HEK293T (cell line): ENCODE measurements around the gene PALLD.

ENCODE experiments used
- CTCF ChIA-PET: fragments of 350-600 bp; formaldehyde crosslinking; extraction: SDS; loops from one replicate; lab custom pipeline; 2021; ENCODE audit warnings: antibody characterized with exemption, inconsistent platforms; lab: Yijun Ruan, JAX
- POLR2A ChIA-PET: fragments of 350-600 bp; formaldehyde crosslinking; extraction: SDS; loops from one replicate; lab custom pipeline; 2020; ENCODE audit warnings: antibody characterized with exemption, inconsistent platforms; lab: Yijun Ruan, JAX
- DNase-seq: peaks from one replicate; pipeline ENCODE4 v3.0.0; 2012; ENCODE audit warnings: mixed read lengths; ENCODE audit errors: extremely low spot score
- ARNT ChIP-seq: fragments of 450-650 bp; IDR thresholded peaks from 2 replicates; pipeline ENCODE4 v1.6.1; 2017; ENCODE audit warnings: mild to moderate bottlenecking
- BHLHE40 ChIP-seq: fragments of 450-650 bp; IDR thresholded peaks from 2 replicates; pipeline ENCODE4 v1.6.1; 2016; ENCODE audit warnings: mild to moderate bottlenecking, moderate library complexity, borderline replicate concordance
- CTBP1 ChIP-seq: fragments of 450-650 bp; IDR thresholded peaks from 2 replicates; pipeline ENCODE4 v1.6.1; 2016; ENCODE audit warnings: borderline replicate concordance
- ELF4 ChIP-seq: fragments of 450-650 bp; IDR thresholded peaks from 2 replicates; pipeline ENCODE4 v1.6.1; 2017; ENCODE audit warnings: antibody characterized with exemption
- FOXA1 ChIP-seq: fragments of 450-650 bp; IDR thresholded peaks from 2 replicates; pipeline ENCODE4 v1.6.1; 2016; ENCODE audit warnings: mild to moderate bottlenecking
- FOXK2 ChIP-seq: fragments of 450-650 bp; IDR thresholded peaks from 2 replicates; pipeline ENCODE4 v1.6.1; 2016; ENCODE audit warnings: mild to moderate bottlenecking
- FOXM1 ChIP-seq: fragments of 450-650 bp; IDR thresholded peaks from 2 replicates; pipeline ENCODE4 v1.6.1; 2017; ENCODE audit warnings: mild to moderate bottlenecking, borderline replicate concordance
- HDGF ChIP-seq: fragments of 450-650 bp; IDR thresholded peaks from 2 replicates; pipeline ENCODE4 v1.6.1; 2017; ENCODE audit warnings: antibody characterized with exemption, borderline replicate concordance
- L3MBTL2 ChIP-seq: fragments of 450-650 bp; conservative IDR thresholded peaks from 2 replicates; pipeline ENCODE4 v1.6.1; 2016; ENCODE audit warnings: mild to moderate bottlenecking
- LEF1 ChIP-seq: fragments of 450-650 bp; IDR thresholded peaks from 2 replicates; pipeline ENCODE4 v1.6.1; 2017; ENCODE audit warnings: mild to moderate bottlenecking, borderline replicate concordance
- NFRKB ChIP-seq: fragments of 450-650 bp; IDR thresholded peaks from 2 replicates; pipeline ENCODE4 v1.6.1; 2016; ENCODE audit warnings: mild to moderate bottlenecking, moderate library complexity
- PKNOX1 ChIP-seq: fragments of 450-650 bp; IDR thresholded peaks from 2 replicates; pipeline ENCODE4 v1.6.1; 2016
- SP1 ChIP-seq: fragments of 450-650 bp; IDR thresholded peaks from 2 replicates; pipeline ENCODE4 v1.6.1; 2017
- SUZ12 ChIP-seq: fragments of 450-650 bp; IDR thresholded peaks from 2 replicates; pipeline ENCODE4 v1.6.1; 2016; ENCODE audit warnings: mild to moderate bottlenecking
- TARDBP ChIP-seq: fragments of 450-650 bp; IDR thresholded peaks from 2 replicates; pipeline ENCODE4 v1.6.1; 2016
- ZNF384 ChIP-seq: fragments of 450-650 bp; IDR thresholded peaks from 2 replicates; pipeline ENCODE4 v1.6.1; 2016

PALLD gene

GRCh38 chr4:168914095-168914494 is 417.2 kb downstream of the PALLD start:
- TF ChIP-seq FOXA1, result no peak
- no peak for DNase-seq
- POLR2A ChIA-PET, result no interaction called here
- CTCF ChIA-PET, result no interaction called here

- ChIA-PET POLR2A (no interaction called here), CTCF (interaction anchor here (0.6 to 0.7 kb wide), 4 partner anchors 15 to 206 kb away, joined by 3 to 6 read pairs (median 3); no protein-coding TSS in a partner anchor)
- no peak for TF ChIP-seq SP1
- TF ChIP-seq FOXM1, result no peak
- DNase-seq, result peak; percentile 23
These were observed 420.4 kb downstream of the PALLD start for GRCh38 chr4:168917138-168917779.

- CTCF ChIA-PET, result interaction anchor here (0.6 to 1.1 kb wide), 5 partner anchors 21 to 406 kb away, joined by 3 to 4 read pairs (median 4); no protein-coding TSS in a partner anchor
- POLR2A ChIA-PET, result interaction anchor here (0.8 kb wide), 1 partner anchor 90 kb away, joined by 3 read pairs; the partner anchor contains the start of gene CBR4
These were observed 423.0 kb downstream of the PALLD start for GRCh38 chr4:168919706-168920324.

GRCh38 chr4:168920441-168921065 is 423.7 kb downstream of the PALLD start:
- ChIA-PET POLR2A (interaction anchor here (0.8 kb wide), 1 partner anchor 90 kb away, joined by 3 read pairs; the partner anchor contains the start of gene CBR4), CTCF (interaction anchor here (1.1 to 3.8 kb wide), 5 partner anchors 272 to 736 kb away, joined by 3 to 39 read pairs (median 4); no protein-coding TSS in a partner anchor)
- DNase-seq, result no peak
- TF ChIP-seq FOXK2 (no peak), HDGF (no peak), TARDBP (no peak), SP1 (no peak), FOXM1 (no peak), FOXA1 (no peak), BHLHE40 (no peak), L3MBTL2 (no peak), PKNOX1 (no peak), ZNF384 (no peak), ELF4 (no peak), SUZ12 (no peak)

More at GRCh38 chr4:168919706-168920324, 423.0 kb downstream of the PALLD start:
- DNase-seq, result no peak
- TF ChIP-seq ELF4 (no peak), CTBP1 (no peak), BHLHE40 (no peak), HDGF (no peak), FOXM1 (no peak), TARDBP (no peak), SUZ12 (no peak), LEF1 (no peak), SP1 (no peak), PKNOX1 (no peak), NFRKB (no peak), ZNF384 (no peak), L3MBTL2 (no peak)

GRCh38 chr4:168923526-168924194 is 426.8 kb downstream of the PALLD start:
- POLR2A ChIA-PET, result interaction anchor here (1.4 kb wide), 1 partner anchor 86 kb away, joined by 4 read pairs; the partner anchor contains the start of gene CBR4
- TF ChIP-seq SP1 (no peak), FOXM1 (no peak), PKNOX1 (no peak), ZNF384 (no peak), TARDBP (no peak), L3MBTL2 (no peak)
- CTCF ChIA-PET, result interaction anchor here (0.6 to 3.8 kb wide), 11 partner anchors 26 to 689 kb away, joined by 3 to 39 read pairs (median 3); no protein-coding TSS in a partner anchor
- peak; percentile 74 for DNase-seq

- POLR2A ChIA-PET, result interaction anchor here (0.6 to 1.4 kb wide), 2 partner anchors 85 to 739 kb away, joined by 3 to 4 read pairs; partner anchors contain the start of gene CBR4
- TF ChIP-seq SP1, result no peak
- no peak for TF ChIP-seq SUZ12
- no peak for TF ChIP-seq BHLHE40
- TF ChIP-seq CTBP1, result no peak
- no peak for TF ChIP-seq HDGF
- TF ChIP-seq ZNF384, result no peak
- no peak for TF ChIP-seq LEF1
- no peak for TF ChIP-seq NFRKB
- no peak for TF ChIP-seq L3MBTL2
- TF ChIP-seq ARNT, result no peak
- TF ChIP-seq TARDBP, result no peak
- TF ChIP-seq ELF4, result no peak
- no peak for TF ChIP-seq FOXA1
- TF ChIP-seq FOXK2, result no peak
- no peak for TF ChIP-seq PKNOX1
- no peak for TF ChIP-seq FOXM1
- DNase-seq, result no peak
- CTCF ChIA-PET, result interaction anchor here (1.0 to 3.8 kb wide), 3 partner anchors 86 to 561 kb away, joined by 8 to 39 read pairs (median 13); partner anchors contain the start of gene CBR4
These were observed 427.8 kb downstream of the PALLD start for GRCh38 chr4:168924667-168925066.
